Measurements from ENCODE around the gene IL1RL1.

The IL1RL1 gene

GRCh38 chr2:102285368-102285767 is 26.0 kb upstream of the IL1RL1 start:
- Histone ChIP-seq H3K79me2 (ENCODE audit: insufficient read depth, low read length) (no peaks in the 10 kb centered on the region), H3K9ac (ENCODE audit: low read depth, low read length, poor library complexity, severe bottlenecking) (no peak overlapping the region), H3K36me3 (ENCODE audit: insufficient read depth, low read length) (no peaks in the 10 kb centered on the region), H3K9me3 (ENCODE audit: insufficient read depth, low read depth, low read length) (no peaks in the 10 kb centered on the region), H3F3A (ENCODE audit: low read depth) (no peaks in the 10 kb centered on the region), H3K4me3 (ENCODE audit: low read length, poor library complexity, severe bottlenecking) (no peak overlapping the region), H2AFZ (ENCODE audit: low read length) (no peak overlapping the region), H3K4me1 (ENCODE audit: insufficient read depth, low read length, poor library complexity, severe bottlenecking) (peaks cover 2% of the 10 kb centered on the region), H3K4me2 (ENCODE audit: low read depth, low read length, poor library complexity, severe bottlenecking) (no peak overlapping the region), H3K27me3 (ENCODE audit: insufficient read depth, low read length, poor library complexity, severe bottlenecking) (no peaks in the 10 kb centered on the region), H4K20me1 (ENCODE audit: insufficient read depth, low read length, poor library complexity, severe bottlenecking) (no peaks in the 10 kb centered on the region), H3K9me2 (replicated peaks; ENCODE audit: low read depth, low read length) (no peaks in the 10 kb centered on the region)
- TF ChIP-seq CTCF (conservative IDR thresholded peaks at IDR 0.05; ENCODE audit: low read length), result no peak
- TF ChIP-seq EZH2phosphoT487 (IDR thresholded peaks at IDR 0.05; ENCODE audit: borderline replicate concordance), result no peak

GRCh38 chr2:102286041-102286440 is 25.3 kb upstream of the IL1RL1 start:
- H2AFZ ChIP-seq (ENCODE audit: low read length), result no peak overlapping the region
- TF ChIP-seq CTCF (conservative IDR thresholded peaks at IDR 0.05; ENCODE audit: low read length), result no peak
- TF ChIP-seq EZH2phosphoT487 (IDR thresholded peaks at IDR 0.05; ENCODE audit: borderline replicate concordance), result no peak

GRCh38 chr2:102289129-102289528 is 22.2 kb upstream of the IL1RL1 start:
- Histone ChIP-seq H3K4me2 (ENCODE audit: low read depth, low read length, poor library complexity, severe bottlenecking) (no peak overlapping the region), H3K9me3 (ENCODE audit: insufficient read depth, low read depth, low read length) (no peaks in the 10 kb centered on the region), H3K4me3 (ENCODE audit: low read length, poor library complexity, severe bottlenecking) (no peak overlapping the region), H3K9ac (ENCODE audit: low read depth, low read length, poor library complexity, severe bottlenecking) (no peak overlapping the region), H3K79me2 (ENCODE audit: insufficient read depth, low read length) (no peaks in the 10 kb centered on the region), H3K9me2 (replicated peaks; ENCODE audit: low read depth, low read length) (no peaks in the 10 kb centered on the region), H4K20me1 (ENCODE audit: insufficient read depth, low read length, poor library complexity, severe bottlenecking) (no peaks in the 10 kb centered on the region), H3K36me3 (ENCODE audit: insufficient read depth, low read length) (no peaks in the 10 kb centered on the region), H2AFZ (ENCODE audit: low read length) (no peak overlapping the region), H3F3A (ENCODE audit: low read depth) (no peaks in the 10 kb centered on the region), H3K27me3 (ENCODE audit: insufficient read depth, low read length, poor library complexity, severe bottlenecking) (no peaks in the 10 kb centered on the region), H3K4me1 (ENCODE audit: insufficient read depth, low read length, poor library complexity, severe bottlenecking) (peaks cover 7% of the 10 kb centered on the region)
- TF ChIP-seq CTCF (conservative IDR thresholded peaks at IDR 0.05; ENCODE audit: low read length) (no peak), EZH2phosphoT487 (IDR thresholded peaks at IDR 0.05; ENCODE audit: borderline replicate concordance) (no peak)

More at GRCh38 chr2:102286041-102286440, 25.3 kb upstream of the IL1RL1 start:
- no peaks in the 10 kb centered on the region for H3K27me3 ChIP-seq (ENCODE audit: insufficient read depth, low read length, poor library complexity, severe bottlenecking)
- no peak overlapping the region for H3K4me3 ChIP-seq (ENCODE audit: low read length, poor library complexity, severe bottlenecking)
- no peaks in the 10 kb centered on the region for H3K9me3 ChIP-seq (ENCODE audit: insufficient read depth, low read depth, low read length)
- no peak overlapping the region for H3K4me2 ChIP-seq (ENCODE audit: low read depth, low read length, poor library complexity, severe bottlenecking)
- no peaks in the 10 kb centered on the region for H3K36me3 ChIP-seq (ENCODE audit: insufficient read depth, low read length)
- H3K9me2 ChIP-seq (replicated peaks; ENCODE audit: low read depth, low read length), result no peaks in the 10 kb centered on the region
- no peaks in the 10 kb centered on the region for H4K20me1 ChIP-seq (ENCODE audit: insufficient read depth, low read length, poor library complexity, severe bottlenecking)
- H3K79me2 ChIP-seq (ENCODE audit: insufficient read depth, low read length), result no peaks in the 10 kb centered on the region
- no peak overlapping the region for H3K9ac ChIP-seq (ENCODE audit: low read depth, low read length, poor library complexity, severe bottlenecking)
- peaks cover 2% of the 10 kb centered on the region for H3K4me1 ChIP-seq (ENCODE audit: insufficient read depth, low read length, poor library complexity, severe bottlenecking)
- H3F3A ChIP-seq (ENCODE audit: low read depth), result no peaks in the 10 kb centered on the region

All from Loucy (cell line).